Measurements from ENCODE around the gene SLCO3A1. TPM values are rescaled to one million over a fixed set of nuclear protein-coding genes. Genes with fewer than 3 reads are reported as not detected.

Gene SLCO3A1
- total RNA-seq, 1 donor from 2014 or later, result 23.6 TPM

- ATAC-seq, result no peak
Measured at GRCh38 chr15:92104072-92104471, 250.6 kb downstream of the SLCO3A1 start.

DNA sequence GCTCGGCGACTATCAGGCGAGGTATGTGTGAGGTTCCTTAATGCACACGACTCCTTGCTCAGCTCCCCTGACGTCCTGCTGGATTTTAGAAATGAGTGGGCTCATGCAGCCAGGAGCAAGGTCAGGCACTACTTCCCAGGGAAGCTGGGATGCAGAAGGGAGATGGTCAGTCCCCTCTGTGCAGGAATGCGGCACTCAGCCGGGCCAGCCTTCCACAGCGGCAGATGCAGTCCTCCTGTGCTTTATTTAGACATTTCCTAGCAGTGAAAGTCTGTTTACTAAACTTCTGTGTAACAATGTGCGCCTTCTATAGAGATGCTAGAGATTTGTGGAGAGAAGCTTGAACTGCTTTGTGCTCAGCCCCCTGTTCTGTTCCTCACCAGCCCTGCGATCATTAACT is 252.1 kb downstream of the SLCO3A1 start:
- no peak for ATAC-seq

GRCh38 chr15:92107510-92107909 is 254.0 kb downstream of the SLCO3A1 start:
- no peak for ATAC-seq

DNA sequence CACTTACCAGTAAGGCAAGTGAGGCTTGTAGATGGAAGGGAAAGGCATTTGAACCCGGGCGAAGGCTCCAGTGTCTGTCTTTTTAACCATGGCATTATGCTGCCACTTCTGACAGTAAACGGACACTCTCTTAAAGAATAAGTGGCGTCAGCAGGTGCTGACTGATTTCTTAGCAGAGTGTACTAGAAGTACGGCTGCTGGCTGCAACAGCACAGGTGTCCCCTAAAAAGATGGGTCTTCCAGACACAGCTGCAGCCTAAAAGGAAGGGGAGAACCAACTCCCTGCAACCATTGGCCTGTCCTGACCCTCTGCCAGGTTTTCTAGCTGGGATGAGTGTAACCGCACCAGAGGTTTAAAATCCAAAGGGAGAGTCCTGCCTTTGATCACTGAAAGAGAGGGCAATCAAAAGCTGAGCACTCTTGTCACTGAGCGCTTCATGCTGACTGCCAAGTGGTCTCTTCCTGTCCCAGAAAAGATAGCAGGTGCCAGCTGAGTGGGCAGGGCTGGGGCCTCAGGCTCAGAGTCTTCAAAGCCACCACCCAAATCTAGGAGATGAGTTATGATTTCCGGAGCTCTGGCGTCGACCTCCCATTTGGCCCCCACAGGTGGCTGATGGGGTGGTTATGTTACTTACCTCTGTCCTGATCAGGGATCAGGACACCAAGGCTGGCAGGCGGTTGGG is 255.8 kb downstream of the SLCO3A1 start:
- no peak for ATAC-seq

DNA sequence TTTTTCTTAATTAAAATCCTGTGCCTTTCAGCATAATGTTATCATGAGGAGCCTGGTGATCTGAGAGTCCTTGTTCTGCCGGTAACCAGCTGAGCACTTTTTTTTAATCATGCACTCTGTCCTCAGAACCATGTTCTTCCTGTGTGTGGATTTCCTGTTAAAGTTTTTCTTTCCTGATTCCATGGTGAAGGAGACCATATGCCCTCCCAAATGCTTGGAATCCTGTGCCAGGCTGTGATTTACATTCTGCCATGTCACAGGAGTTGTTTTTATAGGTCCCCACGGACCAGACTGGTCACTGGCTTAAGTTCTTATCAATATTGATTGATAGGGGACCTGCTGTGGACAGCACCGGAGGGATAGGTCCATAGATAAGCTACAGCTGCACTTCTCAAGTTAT is 257.8 kb downstream of the SLCO3A1 start:
- ATAC-seq, result no peak

- no peak for ATAC-seq
Measured at GRCh38 chr15:92111751-92112150, 258.2 kb downstream of the SLCO3A1 start.

- no peak for ATAC-seq
Measured at GRCh38 chr15:92112180-92112579, 258.7 kb downstream of the SLCO3A1 start.

GRCh38 chr15:92112711-92113110 is 259.2 kb downstream of the SLCO3A1 start:
- no peak for ATAC-seq

GRCh38 chr15:92113832-92114231 is 260.3 kb downstream of the SLCO3A1 start:
- ATAC-seq, result no peak

GRCh38 chr15:92115834-92116233 is 262.3 kb downstream of the SLCO3A1 start:
- no peak for ATAC-seq

DNA sequence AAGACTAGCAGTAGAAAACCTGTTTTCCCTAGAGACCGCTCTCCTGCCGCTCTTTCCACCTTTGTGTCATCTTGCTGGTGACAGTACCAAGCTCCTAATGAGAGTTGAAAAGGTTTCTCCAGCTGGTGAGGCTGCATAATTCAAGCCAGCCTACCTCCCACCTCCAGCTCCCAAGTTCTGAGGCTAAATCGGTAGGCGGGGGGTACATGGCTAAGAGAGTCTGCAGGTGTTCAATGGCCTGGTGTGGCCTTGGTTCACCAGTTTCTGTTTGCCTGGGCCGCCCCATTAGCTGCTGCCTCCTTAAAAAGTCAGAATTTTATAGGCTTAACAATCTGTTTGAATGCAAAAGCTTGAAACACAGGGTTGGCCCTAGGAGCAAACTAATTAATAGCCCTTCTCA is 262.8 kb downstream of the SLCO3A1 start:
- ATAC-seq, result no peak

DNA sequence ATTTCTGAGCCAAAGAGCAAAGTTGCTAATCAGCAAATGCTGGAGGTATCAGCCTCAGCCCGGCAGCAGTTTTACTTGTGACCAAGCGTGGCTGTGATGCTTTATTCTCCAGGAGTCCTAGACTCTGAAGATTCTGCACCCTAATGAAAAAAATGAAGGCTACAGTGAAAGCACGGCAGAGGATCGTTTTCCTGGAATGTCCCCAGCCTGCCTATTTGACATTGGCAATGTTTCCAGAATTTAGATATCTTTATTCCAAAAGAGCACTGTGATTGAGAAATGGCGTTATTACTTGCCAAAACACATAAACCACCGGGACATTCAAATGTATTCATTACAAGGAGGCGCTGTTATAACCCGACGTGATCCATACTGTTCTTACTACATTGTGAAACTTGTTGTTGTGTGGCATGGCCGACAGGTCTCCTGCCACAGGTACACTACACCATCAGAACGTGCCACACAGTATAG is 263.8 kb downstream of the SLCO3A1 start:
- no peak for ATAC-seq

- ATAC-seq, result no peak
Measured at GRCh38 chr15:92118162-92118935, 264.8 kb downstream of the SLCO3A1 start.

- ATAC-seq, result no peak
Measured at GRCh38 chr15:92118936-92119325, 265.4 kb downstream of the SLCO3A1 start.

DNA sequence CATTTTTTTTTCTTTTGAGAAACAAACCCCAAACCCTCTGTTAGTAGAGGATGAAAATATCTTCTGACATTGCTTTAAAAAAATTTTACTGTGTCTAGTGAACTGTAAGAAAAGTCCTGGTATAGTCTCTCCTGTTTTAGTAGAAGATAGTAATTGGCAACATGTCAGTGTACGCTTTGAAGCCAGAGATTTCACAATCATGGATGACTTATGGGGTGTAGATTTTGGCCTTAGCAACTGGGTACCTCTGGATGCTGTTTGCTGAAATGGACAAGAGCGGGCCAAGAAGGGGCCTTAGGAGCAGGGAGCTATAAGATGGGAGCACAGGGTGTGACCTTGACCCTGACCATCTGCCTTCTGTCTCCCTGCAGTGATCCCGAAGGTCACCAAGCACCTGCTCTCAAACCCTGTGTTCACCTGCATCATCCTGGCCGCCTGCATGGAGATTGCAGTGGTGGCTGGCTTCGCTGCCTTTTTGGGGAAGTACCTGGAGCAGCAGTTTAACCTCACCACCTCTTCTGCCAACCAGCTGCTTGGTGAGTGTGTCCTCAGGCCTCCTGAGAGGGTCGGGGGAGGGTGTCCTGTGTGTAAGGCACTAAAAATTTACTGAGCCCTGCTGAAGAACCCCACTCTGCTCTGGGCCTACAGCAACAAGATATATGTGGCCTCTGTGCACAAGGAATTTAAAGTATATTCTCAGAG is 266.7 kb downstream of the SLCO3A1 start:
- ATAC-seq, result no peak

DNA sequence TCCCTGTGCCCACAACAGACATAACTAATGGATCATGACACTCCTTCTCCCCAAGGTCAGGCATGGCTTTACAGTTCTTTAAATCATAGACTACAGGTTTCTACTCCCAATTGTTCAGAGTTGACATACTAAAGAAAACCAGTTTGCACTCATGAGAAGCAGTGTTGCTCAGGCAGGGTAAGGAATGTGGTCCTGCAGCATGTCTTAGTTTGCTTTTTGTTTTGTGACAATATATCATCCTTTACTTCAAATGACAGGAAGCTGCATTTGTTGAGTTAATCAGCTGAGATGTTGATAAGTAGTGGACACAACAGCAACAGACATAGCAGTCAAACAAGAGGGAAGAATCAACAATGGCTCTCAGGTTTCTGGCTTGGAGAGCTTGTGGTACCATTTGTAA is 267.5 kb downstream of the SLCO3A1 start:
- ATAC-seq, result peak; percentile 39

- no peak for ATAC-seq
Measured at GRCh38 chr15:92122259-92122658, 268.8 kb downstream of the SLCO3A1 start.

DNA sequence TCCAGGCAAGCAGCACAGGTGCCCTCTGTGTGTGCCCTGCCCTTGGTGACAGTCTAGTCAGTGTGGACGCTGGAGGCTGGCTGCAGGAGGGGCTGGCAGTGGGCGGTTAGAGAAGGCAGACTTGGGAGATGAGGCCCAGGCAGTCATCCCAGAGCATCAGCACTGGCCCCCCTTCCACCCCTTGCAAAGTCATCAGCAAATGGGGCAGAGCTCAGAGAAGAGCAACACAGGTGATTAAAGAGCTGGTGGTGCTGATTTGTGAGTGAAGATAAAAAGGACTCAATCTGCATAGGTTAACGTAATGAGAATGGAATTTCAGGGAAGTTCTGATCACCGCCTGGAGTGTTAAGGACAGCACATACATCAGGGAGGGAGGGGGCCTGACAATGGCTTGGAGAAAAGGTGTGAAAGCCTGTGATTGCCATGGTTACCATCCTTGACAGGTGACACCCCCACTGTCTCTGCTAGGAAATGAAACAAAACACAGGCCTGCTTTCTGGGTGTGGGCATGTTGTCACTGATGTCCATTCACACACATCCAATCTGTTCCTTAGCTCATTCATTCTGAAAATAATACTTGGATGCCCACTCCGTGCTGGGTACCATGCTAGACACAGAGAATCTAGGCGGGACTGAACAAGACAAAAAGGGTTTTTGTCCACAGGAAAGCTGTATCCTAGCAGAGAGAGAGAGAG is 270.6 kb downstream of the SLCO3A1 start:
- ATAC-seq, result no peak

- ATAC-seq, result no peak
Measured at GRCh38 chr15:92124657-92125010, 271.1 kb downstream of the SLCO3A1 start.

DNA sequence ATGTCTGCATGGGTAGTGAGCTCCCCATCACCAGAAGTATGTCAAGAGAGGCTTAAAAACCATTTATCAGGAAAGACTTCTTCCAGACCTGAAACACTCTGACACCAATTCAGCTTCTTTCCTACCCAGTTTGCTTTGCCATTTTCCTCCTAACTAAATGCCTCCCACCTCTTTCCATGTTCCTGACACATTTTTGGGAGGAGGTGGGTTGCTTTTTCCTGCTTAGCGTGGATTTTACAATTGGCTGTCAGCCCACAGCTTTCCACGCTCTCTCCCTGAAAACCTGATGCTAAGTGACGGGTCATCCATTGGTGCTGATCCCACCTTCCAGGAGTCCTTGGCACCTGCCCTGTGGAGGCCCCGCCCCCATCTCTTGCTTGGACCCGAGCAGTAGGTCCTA is 275.3 kb downstream of the SLCO3A1 start:
- ATAC-seq, result no peak

- ATAC-seq, result no peak
Measured at GRCh38 chr15:92130244-92130643, 276.7 kb downstream of the SLCO3A1 start.

GRCh38 chr15:92130906-92131305 is 277.4 kb downstream of the SLCO3A1 start:
- no peak for ATAC-seq
